DMS 273 (cell line): ENCODE measurements around the gene ZNF678.

Experiments
- DNase-seq: peaks from one replicate; lab custom pipeline; 2025; ENCODE audit not compliant: unreplicated experiment; lab: John Stamatoyannopoulos, UW

Gene ZNF678

GRCh38 chr1:227563324-227564201, at the start of gene ZNF678:
TSS of gene ZNF678 (plus strand) at chr1:227563556. CDS start at chr1:227650992, 87,436 bp downstream.
- peak; percentile 98 for DNase-seq

- DNase-seq = no peak
These were observed 44.5 kb upstream of the ZNF678 start for GRCh38 chr1:227518876-227519275.

GRCh38 chr1:227521782-227522181, 41.6 kb upstream of the ZNF678 start:
- DNase-seq = no peak

GRCh38 chr1:227526524-227526923, 36.8 kb upstream of the ZNF678 start:
- no peak for DNase-seq

- no peak for DNase-seq
These were observed 31.2 kb upstream of the ZNF678 start for GRCh38 chr1:227532019-227532619.

GRCh38 chr1:227540170-227541098, 22.9 kb upstream of the ZNF678 start:
- DNase-seq = peak; percentile 14

GRCh38 chr1:227541129-227541528, 22.2 kb upstream of the ZNF678 start:
- DNase-seq = no peak

GRCh38 chr1:227541796-227542152, 21.6 kb upstream of the ZNF678 start:
- peak; percentile 54 for DNase-seq

- DNase-seq = peak; percentile 95
These were observed 20.9 kb upstream of the ZNF678 start for GRCh38 chr1:227542153-227543120.

GRCh38 chr1:227543283-227544066, 19.9 kb upstream of the ZNF678 start:
- DNase-seq = no peak

- no peak for DNase-seq
These were observed 19.0 kb upstream of the ZNF678 start for GRCh38 chr1:227544067-227545050.

GRCh38 chr1:227545361-227545760, 18.0 kb upstream of the ZNF678 start:
- DNase-seq = no peak

GRCh38 chr1:227546059-227546458, 17.3 kb upstream of the ZNF678 start:
- peak; percentile 43 for DNase-seq

- no peak for DNase-seq
These were observed 16.6 kb upstream of the ZNF678 start for GRCh38 chr1:227546598-227547309.

GRCh38 chr1:227547310-227548118, 15.8 kb upstream of the ZNF678 start:
- DNase-seq = peak; percentile 90

GRCh38 chr1:227548119-227548397, 15.3 kb upstream of the ZNF678 start:
- no peak for DNase-seq

GRCh38 chr1:227548448-227548847, 14.9 kb upstream of the ZNF678 start:
- DNase-seq = no peak
